Vagina (tissue), 2 donors: ENCODE measurements around the gene AFAP1.

Source experiments
- POLR2A ChIP-seq, 2 donors: fragments of 450-650 bp; IDR thresholded peaks; one replicate each; pipeline ENCODE4 v1.6.1; 2017; ENCODE audit warnings: antibody characterized with exemption in 2 of 2, mild to moderate bottlenecking in 2 of 2, moderate library complexity in 2 of 2
- TF ChIP-seq, protein P1 (sequence below), 3 experiments: fragments of 450-650 bp in 2 of 3; fragments of 200-600 bp in 1 of 3; sonication (generic) in 1 of 3; IDR thresholded peaks; one replicate each; pipeline ENCODE4 v1.5.1; 2017 to 2019; ENCODE audit warnings: antibody characterized with exemption in 3 of 3, mild to moderate bottlenecking in 2 of 3, moderate library complexity in 2 of 3

DNA sequence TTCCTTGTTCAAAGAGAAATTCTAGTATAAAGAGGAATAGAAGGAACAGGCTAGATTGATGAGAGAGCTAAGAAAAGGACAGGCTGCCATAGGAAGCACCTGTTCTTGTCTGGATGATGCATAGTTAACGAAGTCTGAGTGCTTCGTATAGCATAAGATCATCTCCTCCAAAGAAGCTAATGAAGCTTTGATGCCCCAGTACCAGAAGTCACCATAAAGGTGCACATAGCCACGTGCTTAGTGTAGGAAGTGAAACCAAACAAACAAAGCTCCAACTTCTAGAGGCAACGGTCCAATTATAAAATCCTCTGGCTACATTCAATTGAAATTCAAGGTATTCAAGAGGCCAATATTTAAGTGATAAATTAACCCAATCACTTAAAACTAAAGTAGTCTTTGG is 31.0 kb downstream of the AFAP1 start:
- TF ChIP-seq, protein P1, sequence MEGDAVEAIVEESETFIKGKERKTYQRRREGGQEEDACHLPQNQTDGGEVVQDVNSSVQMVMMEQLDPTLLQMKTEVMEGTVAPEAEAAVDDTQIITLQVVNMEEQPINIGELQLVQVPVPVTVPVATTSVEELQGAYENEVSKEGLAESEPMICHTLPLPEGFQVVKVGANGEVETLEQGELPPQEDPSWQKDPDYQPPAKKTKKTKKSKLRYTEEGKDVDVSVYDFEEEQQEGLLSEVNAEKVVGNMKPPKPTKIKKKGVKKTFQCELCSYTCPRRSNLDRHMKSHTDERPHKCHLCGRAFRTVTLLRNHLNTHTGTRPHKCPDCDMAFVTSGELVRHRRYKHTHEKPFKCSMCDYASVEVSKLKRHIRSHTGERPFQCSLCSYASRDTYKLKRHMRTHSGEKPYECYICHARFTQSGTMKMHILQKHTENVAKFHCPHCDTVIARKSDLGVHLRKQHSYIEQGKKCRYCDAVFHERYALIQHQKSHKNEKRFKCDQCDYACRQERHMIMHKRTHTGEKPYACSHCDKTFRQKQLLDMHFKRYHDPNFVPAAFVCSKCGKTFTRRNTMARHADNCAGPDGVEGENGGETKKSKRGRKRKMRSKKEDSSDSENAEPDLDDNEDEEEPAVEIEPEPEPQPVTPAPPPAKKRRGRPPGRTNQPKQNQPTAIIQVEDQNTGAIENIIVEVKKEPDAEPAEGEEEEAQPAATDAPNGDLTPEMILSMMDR (IDR thresholded peaks at IDR 0.05), result no peak
- TF ChIP-seq POLR2A (IDR thresholded peaks at IDR 0.05), result no peak
